ENCODE data around the gene TSHZ1. TPM values are rescaled to one million over a fixed set of nuclear protein-coding genes. Genes with fewer than 3 reads are reported as not detected.

Gene TSHZ1, protein sequence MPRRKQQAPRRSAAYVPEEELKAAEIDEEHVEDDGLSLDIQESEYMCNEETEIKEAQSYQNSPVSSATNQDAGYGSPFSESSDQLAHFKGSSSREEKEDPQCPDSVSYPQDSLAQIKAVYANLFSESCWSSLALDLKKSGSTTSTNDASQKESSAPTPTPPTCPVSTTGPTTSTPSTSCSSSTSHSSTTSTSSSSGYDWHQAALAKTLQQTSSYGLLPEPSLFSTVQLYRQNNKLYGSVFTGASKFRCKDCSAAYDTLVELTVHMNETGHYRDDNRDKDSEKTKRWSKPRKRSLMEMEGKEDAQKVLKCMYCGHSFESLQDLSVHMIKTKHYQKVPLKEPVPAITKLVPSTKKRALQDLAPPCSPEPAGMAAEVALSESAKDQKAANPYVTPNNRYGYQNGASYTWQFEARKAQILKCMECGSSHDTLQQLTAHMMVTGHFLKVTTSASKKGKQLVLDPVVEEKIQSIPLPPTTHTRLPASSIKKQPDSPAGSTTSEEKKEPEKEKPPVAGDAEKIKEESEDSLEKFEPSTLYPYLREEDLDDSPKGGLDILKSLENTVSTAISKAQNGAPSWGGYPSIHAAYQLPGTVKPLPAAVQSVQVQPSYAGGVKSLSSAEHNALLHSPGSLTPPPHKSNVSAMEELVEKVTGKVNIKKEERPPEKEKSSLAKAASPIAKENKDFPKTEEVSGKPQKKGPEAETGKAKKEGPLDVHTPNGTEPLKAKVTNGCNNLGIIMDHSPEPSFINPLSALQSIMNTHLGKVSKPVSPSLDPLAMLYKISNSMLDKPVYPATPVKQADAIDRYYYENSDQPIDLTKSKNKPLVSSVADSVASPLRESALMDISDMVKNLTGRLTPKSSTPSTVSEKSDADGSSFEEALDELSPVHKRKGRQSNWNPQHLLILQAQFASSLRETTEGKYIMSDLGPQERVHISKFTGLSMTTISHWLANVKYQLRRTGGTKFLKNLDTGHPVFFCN (N-terminal part only)
- 12.7 and 13.5 TPM in 2 replicates for total RNA-seq

DNA sequence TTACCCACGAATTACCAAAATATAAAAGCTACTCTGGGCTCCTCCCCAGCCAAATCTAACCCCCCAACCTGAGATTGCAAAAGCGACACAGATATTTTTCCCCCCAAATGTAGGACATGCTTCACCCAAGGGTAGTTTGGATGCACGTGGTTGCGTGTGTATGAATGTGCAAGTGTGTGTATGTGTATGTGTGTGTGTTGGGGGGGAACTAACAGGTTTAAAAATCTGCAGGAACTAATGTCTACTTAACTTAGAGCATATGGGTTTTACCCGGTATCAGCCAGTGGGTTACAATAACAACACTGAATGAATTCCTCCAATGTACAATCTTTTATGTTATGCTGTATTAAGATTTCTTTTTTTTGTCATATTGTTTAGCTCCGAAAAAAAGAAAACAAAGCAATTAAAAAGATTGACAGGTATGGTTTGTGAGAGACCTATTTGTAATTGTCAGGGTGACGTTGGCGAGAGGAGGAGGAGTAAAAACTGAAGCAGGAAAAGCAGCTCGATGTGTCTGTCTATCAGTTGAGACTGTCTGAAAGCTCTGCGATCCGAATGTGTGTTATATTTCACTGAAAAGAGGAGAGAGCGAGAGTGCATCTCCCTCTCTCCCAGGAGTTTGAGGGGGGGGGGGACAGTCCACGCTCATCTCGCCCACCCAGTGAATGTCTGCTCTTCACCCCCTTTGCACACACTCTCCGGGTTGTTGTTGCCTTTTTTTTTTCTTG is at the start of gene TSHZ1:
TSS of gene TSHZ1 (plus strand) at position 524 of the 728 bp plus-strand sequence. CDS start 1,080 bp downstream, outside the sequence.
- intact Hi-C loops (cut with micrococcal nuclease) = loop anchor here (1.0 to 10.0 kb wide), 4 partner anchors 37 to 1146 kb away; no protein-coding TSS in a partner anchor
- H3K9me3 Mint-ChIP-seq = no peaks in the 10 kb centered on the region
- peak within 1 kb of the TSS; percentile 96 for H3K4me3 Mint-ChIP-seq
- peaks cover 65% of the 10 kb centered on the region for H3K4me1 Mint-ChIP-seq (ENCODE audit: low read depth)
- H3K27me3 Mint-ChIP-seq (ENCODE audit: insufficient read depth) = peaks cover 30% of the 10 kb centered on the region
- peaks cover 17% of the 10 kb centered on the region for H3K36me3 Mint-ChIP-seq (ENCODE audit: low read depth)
- peak within 1 kb of the TSS; percentile 98 for H3K27ac Mint-ChIP-seq
- DNase-seq (ENCODE audit: low spot score) = peak; percentile 67

DNA sequence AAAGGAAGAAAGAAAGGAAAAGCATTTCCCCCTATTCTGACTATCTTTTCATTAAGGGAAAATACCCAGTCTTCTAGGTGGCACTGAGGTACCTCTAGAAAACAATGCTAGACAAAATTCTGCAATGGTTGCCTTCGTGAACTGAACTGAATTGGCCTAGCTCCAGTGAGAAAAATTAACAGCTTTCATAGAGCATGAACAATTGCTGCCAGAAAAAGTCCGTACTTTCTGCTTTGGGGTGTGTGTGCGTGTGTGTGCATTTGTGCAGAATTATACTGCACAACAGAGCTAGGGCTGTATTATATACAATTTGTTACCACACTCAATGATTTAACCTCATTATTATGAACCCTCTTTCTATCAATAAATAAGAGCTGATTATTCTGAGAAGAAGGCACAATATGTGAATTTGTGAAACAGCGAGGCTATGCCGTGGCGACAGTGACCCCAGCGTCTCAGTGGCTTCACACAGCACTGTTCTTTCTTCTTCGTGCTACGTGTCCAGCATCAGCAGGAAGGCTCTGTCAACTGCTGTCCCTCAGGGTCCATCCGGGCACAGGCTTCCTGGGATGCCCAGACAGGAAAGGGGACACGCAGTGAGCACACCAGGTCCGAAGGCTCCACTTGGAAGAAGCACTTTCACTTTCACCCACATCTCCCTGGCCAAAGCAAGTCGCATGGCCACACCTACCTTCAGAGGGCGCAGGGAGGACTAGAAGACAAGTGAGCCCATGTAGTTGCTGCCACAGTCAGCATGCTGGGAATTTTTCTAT is 49.2 kb upstream of the TSHZ1 start:
- no peaks in the 10 kb centered on the region for H3K9me3 Mint-ChIP-seq
- peaks cover 12% of the 10 kb centered on the region for H3K27me3 Mint-ChIP-seq (ENCODE audit: insufficient read depth)
- no peak for DNase-seq (ENCODE audit: low spot score)
- H3K4me3 Mint-ChIP-seq = peak overlapping the region; percentile 72
- intact Hi-C loops (cut with micrococcal nuclease) = loop anchor here (10.0 kb wide), 1 partner anchor 313 kb away; no protein-coding TSS in a partner anchor
- no peak overlapping the region for H3K27ac Mint-ChIP-seq
- H3K4me1 Mint-ChIP-seq (ENCODE audit: low read depth) = peaks cover 12% of the 10 kb centered on the region
- no peaks in the 10 kb centered on the region for H3K36me3 Mint-ChIP-seq (ENCODE audit: low read depth)

DNA sequence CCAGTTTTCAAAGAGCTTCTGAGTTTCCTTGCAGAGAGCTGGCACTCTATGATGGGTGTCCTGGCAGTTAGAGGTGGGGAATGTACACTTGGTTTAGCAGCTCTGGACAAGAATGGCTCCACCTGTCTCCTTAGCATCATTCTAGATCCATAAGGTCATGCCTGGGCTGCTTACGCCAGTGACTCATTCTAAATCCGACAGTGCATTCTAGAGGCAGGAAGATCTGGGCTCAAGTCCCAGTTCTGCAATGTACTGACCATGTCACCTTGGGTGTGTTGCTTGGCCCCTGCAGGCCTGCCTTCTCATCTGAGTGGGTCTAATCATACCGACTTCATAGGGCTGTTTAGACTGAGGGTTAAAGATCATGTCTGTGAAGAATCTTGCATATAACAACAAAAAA is 48.1 kb upstream of the TSHZ1 start:
- intact Hi-C loops (cut with micrococcal nuclease) = loop anchor here (10.0 kb wide), 1 partner anchor 312 kb away; no protein-coding TSS in a partner anchor
- Mint-ChIP-seq H3K27ac (no peak overlapping the region), H3K36me3 (ENCODE audit: low read depth) (no peaks in the 10 kb centered on the region), H3K4me3 (no peak overlapping the region), H3K9me3 (no peaks in the 10 kb centered on the region), H3K4me1 (ENCODE audit: low read depth) (peaks cover 12% of the 10 kb centered on the region), H3K27me3 (ENCODE audit: insufficient read depth) (peaks cover 12% of the 10 kb centered on the region)
- no peak for DNase-seq (ENCODE audit: low spot score)

DNA sequence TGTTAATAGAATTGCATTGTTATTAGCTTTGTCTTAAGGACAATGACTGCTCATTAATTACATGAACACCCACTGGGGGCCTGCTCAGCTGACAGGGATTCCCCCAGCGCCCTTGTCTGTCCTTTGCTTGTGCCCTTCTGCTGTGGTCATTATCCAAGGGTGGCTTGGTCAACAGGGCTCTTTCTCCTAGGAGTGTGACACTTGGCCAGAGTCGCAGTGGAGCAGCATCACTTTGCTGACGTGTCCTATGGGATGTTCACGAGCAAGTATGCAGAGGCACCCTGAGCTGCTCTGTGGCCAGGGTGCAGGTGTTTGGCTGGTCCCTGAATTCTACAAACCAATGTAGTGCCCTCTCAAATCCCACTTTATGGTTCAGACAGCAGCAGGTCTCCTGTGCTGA is 47.6 kb upstream of the TSHZ1 start:
- H3K4me1 Mint-ChIP-seq (ENCODE audit: low read depth) = peaks cover 12% of the 10 kb centered on the region
- intact Hi-C loops (cut with micrococcal nuclease) = loop anchor here (10.0 kb wide), 1 partner anchor 312 kb away; no protein-coding TSS in a partner anchor
- no peaks in the 10 kb centered on the region for H3K36me3 Mint-ChIP-seq (ENCODE audit: low read depth)

DNA sequence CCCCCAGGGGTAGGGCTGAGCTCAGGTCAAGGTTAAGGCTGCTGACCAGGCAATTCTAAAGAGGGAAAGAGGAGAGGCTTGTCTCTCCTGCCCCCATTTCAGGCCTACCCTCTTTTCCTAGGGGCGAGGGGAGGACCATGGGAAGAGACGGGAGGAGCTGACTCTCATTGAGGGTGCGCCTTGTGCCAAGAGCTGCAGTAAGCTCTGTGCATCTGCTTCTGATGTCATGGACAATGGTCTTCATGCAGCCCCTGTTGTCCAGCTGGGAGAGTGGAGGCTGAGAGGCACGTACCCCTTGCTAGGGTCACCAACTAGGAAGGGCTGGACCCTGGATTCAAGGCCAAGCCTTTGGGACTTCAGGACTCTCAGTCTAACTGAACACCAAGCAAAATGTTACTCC is 46.9 kb upstream of the TSHZ1 start:
- peaks cover 12% of the 10 kb centered on the region for H3K27me3 Mint-ChIP-seq (ENCODE audit: insufficient read depth)
- no peak overlapping the region for H3K27ac Mint-ChIP-seq
- H3K9me3 Mint-ChIP-seq = no peaks in the 10 kb centered on the region
- no peak for DNase-seq (ENCODE audit: low spot score)
- no peaks in the 10 kb centered on the region for H3K36me3 Mint-ChIP-seq (ENCODE audit: low read depth)
- H3K4me1 Mint-ChIP-seq (ENCODE audit: low read depth) = peaks cover 12% of the 10 kb centered on the region
- intact Hi-C loops (cut with micrococcal nuclease) = loop anchor here (10.0 kb wide), 1 partner anchor 311 kb away; no protein-coding TSS in a partner anchor
- H3K4me3 Mint-ChIP-seq = no peak overlapping the region

More for the DNA sequence above, 47.6 kb upstream of the TSHZ1 start:
- DNase-seq (ENCODE audit: low spot score) = no peak
- Mint-ChIP-seq H3K27me3 (ENCODE audit: insufficient read depth) (peaks cover 12% of the 10 kb centered on the region), H3K9me3 (no peaks in the 10 kb centered on the region), H3K4me3 (no peak overlapping the region), H3K27ac (no peak overlapping the region)

DNA sequence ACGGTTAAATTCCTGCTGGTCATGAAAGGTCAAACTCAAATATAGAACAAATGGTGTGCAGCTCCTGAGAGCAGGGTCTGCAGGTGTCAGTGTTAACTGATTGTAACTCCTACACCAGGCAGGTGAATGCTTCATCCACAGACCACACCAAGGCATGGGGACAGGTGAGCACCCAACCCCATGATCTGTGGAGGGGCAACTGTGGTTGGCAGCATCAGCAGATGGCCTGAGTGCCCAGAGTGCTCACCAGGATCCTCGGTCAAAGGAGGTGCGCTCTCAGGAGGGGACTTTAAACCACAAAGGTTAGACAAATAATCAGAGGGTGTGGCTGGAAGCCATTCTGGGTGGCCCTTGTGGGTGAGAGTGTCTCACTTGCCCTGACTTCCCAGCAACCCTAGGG is 46.1 kb upstream of the TSHZ1 start:
- no peak overlapping the region for H3K4me3 Mint-ChIP-seq
- H3K9me3 Mint-ChIP-seq = no peaks in the 10 kb centered on the region
- no peaks in the 10 kb centered on the region for H3K36me3 Mint-ChIP-seq (ENCODE audit: low read depth)
- DNase-seq (ENCODE audit: low spot score) = no peak
- H3K4me1 Mint-ChIP-seq (ENCODE audit: low read depth) = peaks cover 12% of the 10 kb centered on the region
- intact Hi-C loops (cut with micrococcal nuclease) = loop anchor here (10.0 kb wide), 1 partner anchor 310 kb away; no protein-coding TSS in a partner anchor
- no peak overlapping the region for H3K27ac Mint-ChIP-seq
- H3K27me3 Mint-ChIP-seq (ENCODE audit: insufficient read depth) = peaks cover 14% of the 10 kb centered on the region

DNA sequence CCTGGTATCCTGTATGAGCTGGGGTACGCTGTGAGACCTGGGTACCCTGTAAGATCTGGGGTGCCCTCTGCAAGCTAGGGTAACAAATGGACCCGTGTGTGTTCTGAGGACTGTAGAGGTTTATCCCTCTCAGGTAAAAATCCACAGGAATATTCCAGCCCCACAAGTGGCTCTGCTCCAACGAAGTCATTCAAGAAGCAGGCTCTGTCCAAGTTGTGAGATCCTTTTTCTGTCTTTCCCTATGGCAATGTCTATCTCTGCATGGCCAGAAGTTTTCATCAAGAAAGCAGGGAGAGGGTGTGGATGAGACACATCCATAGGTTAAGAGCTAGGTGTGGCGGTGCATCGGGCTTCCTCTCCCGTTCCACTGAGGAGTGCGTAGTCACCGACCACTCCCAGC is 44.7 kb upstream of the TSHZ1 start:
- H3K27ac Mint-ChIP-seq = no peak overlapping the region
- no peaks in the 10 kb centered on the region for H3K36me3 Mint-ChIP-seq (ENCODE audit: low read depth)
- peaks cover 12% of the 10 kb centered on the region for H3K27me3 Mint-ChIP-seq (ENCODE audit: insufficient read depth)
- intact Hi-C loops (cut with micrococcal nuclease) = loop anchor here (10.0 kb wide), 1 partner anchor 309 kb away; no protein-coding TSS in a partner anchor
- no peak for DNase-seq (ENCODE audit: low spot score)
- H3K4me1 Mint-ChIP-seq (ENCODE audit: low read depth) = peaks cover 12% of the 10 kb centered on the region
- H3K9me3 Mint-ChIP-seq = no peaks in the 10 kb centered on the region
- H3K4me3 Mint-ChIP-seq = no peak overlapping the region

DNA sequence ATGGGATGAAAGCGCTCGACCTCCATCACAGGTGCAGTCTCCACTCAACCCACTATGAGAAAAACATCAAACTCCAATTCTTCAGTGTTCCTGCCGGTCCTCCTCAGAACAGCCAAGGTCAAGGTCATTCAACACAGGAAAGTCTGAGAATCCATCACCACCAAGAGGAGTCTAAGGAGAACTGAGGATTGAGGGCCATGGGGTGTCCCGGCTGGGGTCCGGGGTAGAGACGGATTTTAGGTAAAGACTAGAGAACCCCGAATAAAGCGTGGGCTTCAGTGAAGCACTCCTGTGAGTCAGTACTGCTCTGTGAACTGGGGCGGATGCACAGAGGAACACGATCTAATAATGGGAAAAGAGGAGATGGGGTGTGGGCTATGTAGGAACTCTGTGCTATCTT is 43.5 kb upstream of the TSHZ1 start:
- Mint-ChIP-seq H3K36me3 (ENCODE audit: low read depth) (no peaks in the 10 kb centered on the region), H3K4me3 (no peak overlapping the region), H3K27ac (no peak overlapping the region), H3K27me3 (ENCODE audit: insufficient read depth) (peaks cover 8% of the 10 kb centered on the region), H3K4me1 (ENCODE audit: low read depth) (peaks cover under 1% of the 10 kb centered on the region), H3K9me3 (no peaks in the 10 kb centered on the region)
- intact Hi-C loops (cut with micrococcal nuclease) = loop anchor here (10.0 kb wide), 1 partner anchor 308 kb away; no protein-coding TSS in a partner anchor
- no peak for DNase-seq (ENCODE audit: low spot score)

DNA sequence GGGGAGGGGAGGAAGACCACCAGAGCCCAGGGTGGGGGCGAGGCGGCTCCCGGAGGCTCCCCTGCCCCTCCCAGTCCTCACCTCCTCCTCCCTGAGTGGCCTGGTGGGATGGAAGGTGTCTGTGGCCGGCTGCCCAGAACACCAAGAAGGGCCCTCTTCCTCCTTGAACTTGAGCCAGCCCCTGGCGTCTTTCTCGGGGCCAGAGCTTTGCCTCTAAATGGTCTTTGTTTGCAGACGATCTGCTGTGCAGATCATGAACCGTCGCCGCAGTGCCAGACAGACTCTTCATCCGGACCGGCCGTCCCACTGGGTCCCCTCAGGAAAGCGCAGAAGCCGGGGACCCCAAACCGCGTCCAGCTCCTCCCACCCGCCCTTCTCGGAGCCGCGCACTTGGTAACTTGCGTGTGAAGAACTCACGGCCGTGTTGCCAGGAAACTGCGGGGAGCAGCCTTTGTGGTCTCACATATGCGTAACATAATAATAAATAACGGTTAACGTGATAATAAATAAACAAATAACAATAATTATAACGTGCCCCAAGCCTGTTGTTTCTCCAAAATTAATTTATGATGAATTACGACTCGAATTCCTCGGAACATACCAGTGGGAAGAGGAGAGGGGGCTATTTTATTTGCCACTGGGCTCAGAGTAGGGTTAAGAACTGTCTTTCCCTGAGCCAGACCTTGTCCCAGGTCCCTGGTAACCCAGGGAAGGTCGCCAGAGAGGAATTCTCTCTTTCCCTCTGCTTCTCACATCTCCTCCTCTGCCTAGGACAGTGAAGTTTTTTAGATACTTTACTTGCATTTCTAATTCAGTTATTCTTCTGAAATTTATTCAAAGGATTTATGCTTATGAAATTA is 42.6 kb upstream of the TSHZ1 start:
- no peak for DNase-seq (ENCODE audit: low spot score)
- Mint-ChIP-seq H3K9me3 (no peaks in the 10 kb centered on the region), H3K4me1 (ENCODE audit: low read depth) (no peaks in the 10 kb centered on the region), H3K4me3 (no peak overlapping the region), H3K36me3 (ENCODE audit: low read depth) (no peaks in the 10 kb centered on the region), H3K27ac (no peak overlapping the region), H3K27me3 (ENCODE audit: insufficient read depth) (peaks cover 7% of the 10 kb centered on the region)
- intact Hi-C loops (cut with micrococcal nuclease) = loop anchor here (10.0 kb wide), 1 partner anchor 307 kb away; no protein-coding TSS in a partner anchor

DNA sequence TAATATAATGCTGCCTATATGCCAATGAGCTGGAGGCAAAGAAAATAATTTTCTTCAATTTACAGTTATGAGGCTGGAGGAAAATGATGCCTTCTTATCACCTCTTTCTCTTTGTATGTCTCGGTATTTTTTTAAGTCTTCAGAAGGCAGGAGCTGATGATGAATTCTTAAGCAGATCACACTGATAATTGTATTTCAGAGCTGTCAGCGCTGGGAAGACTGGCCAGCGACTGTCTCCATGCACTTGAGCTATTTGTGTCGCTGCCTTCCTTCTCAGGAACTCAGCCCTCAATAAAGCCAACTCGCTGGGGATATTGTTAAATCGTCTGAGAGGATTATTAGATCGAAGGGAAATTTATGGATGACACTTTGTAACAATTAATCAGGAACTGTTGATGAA is 42.0 kb upstream of the TSHZ1 start:
- Mint-ChIP-seq H3K36me3 (ENCODE audit: low read depth) (no peaks in the 10 kb centered on the region), H3K4me1 (ENCODE audit: low read depth) (no peaks in the 10 kb centered on the region), H3K4me3 (no peak overlapping the region), H3K27me3 (ENCODE audit: insufficient read depth) (peaks cover 12% of the 10 kb centered on the region), H3K9me3 (no peaks in the 10 kb centered on the region), H3K27ac (no peak overlapping the region)
- intact Hi-C loops (cut with micrococcal nuclease) = loop anchor here (10.0 kb wide), 1 partner anchor 306 kb away; no protein-coding TSS in a partner anchor
- DNase-seq (ENCODE audit: low spot score) = no peak

DNA sequence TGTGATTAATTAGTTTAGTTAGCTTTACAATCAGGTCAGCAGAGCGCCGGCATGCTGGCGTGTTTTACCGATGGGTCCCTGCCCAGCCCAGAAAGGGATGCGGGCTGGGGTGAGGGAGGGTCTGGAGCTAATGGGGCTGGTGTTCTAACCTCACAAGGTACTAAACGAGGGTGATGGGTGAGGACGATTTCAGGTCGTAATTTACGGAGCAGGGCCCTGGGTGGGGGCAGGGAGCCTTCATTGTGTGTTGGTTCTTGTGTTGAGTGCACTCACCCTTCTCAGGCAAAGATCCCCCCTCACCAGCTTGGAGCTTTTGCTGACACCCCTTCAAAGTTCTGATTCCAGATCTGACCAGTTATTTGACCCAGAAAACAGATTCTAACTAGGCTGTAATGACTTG is 41.2 kb upstream of the TSHZ1 start:
- H3K4me1 Mint-ChIP-seq (ENCODE audit: low read depth) = no peaks in the 10 kb centered on the region
- H3K4me3 Mint-ChIP-seq = no peak overlapping the region
- DNase-seq (ENCODE audit: low spot score) = no peak
- intact Hi-C loops (cut with micrococcal nuclease) = loop anchor here (10.0 kb wide), 1 partner anchor 305 kb away; no protein-coding TSS in a partner anchor
- no peak overlapping the region for H3K27ac Mint-ChIP-seq
- H3K36me3 Mint-ChIP-seq (ENCODE audit: low read depth) = no peaks in the 10 kb centered on the region
- no peaks in the 10 kb centered on the region for H3K9me3 Mint-ChIP-seq
- H3K27me3 Mint-ChIP-seq (ENCODE audit: insufficient read depth) = peaks cover 10% of the 10 kb centered on the region

Measured in activated T-helper 1 cell treated with anti-CD3 and anti-CD28 coated beads, Interleukin-12 subunit alpha, Interleukin-12 subunit beta, Interleukin-2, Interleukin-4 antibody, amounts not matched to agents 30 ng/mL and 10 ng/mL and 1 ng/mL, durations not matched to agents 14 hours and 24 hours and 36 hours (primary cell).